Hepatic stellate cell (primary cell): ENCODE data around the gene PAQR5.
A peak's percentile ranks its signal among the peaks of the same experiment; 100 is the strongest.

ENCODE experiments used
- DNase-seq: peaks from one replicate; pipeline ENCODE4 v3.0.0; 2011; ENCODE audit warnings: low spot score

Gene PAQR5

DNA sequence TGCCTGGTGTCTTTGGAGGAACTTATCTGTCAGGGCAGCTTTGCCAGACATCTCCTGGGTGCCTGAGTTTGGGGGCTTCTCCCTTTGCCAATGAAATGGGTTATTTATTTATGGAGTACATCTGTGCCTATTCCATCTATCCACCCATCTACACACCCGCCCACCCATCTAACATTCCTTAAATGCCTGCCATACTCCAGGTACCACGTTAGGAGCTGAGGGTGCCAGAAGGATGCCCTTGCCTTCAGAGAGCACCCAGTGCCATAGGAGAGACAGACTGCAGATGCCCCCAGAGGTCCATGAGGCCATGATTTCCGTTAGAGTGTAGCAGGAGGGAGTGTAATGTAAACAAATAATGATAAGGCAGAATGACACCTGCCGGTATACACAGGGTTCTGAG is 93.6 kb downstream of the PAQR5 start:
- DNase-seq: no peak

GRCh38 chr15:69393831-69394491 is 95.2 kb downstream of the PAQR5 start:
- DNase-seq: peak; percentile 31

- DNase-seq: peak; percentile 82
Measured at GRCh38 chr15:69394556-69395282, 96.0 kb downstream of the PAQR5 start.

- DNase-seq: no peak
Measured at GRCh38 chr15:69395460-69395859, 96.7 kb downstream of the PAQR5 start.

- no peak for DNase-seq
Measured at GRCh38 chr15:69395991-69396390, 97.3 kb downstream of the PAQR5 start.

DNA sequence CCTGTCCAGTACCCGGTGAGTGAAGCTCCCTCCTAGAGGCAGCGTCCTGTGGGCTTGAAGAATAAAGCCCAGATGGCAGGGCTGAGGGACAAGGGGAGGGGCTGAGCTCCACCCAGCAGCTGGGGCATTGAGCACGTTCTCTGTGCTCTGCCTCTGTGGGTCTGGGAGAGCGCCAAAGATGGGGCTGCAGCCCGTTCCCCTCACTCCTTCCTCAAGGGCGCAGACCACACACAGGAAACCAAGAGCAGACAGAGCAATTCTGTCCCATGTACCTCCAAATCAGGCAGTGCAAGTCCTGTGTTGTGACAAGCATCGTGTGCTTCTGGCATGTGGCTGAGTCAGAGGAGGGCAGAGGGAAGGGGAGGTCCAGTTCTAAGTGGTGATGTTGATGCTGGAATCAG is 99.8 kb downstream of the PAQR5 start:
- DNase-seq: peak; percentile 77

DNA sequence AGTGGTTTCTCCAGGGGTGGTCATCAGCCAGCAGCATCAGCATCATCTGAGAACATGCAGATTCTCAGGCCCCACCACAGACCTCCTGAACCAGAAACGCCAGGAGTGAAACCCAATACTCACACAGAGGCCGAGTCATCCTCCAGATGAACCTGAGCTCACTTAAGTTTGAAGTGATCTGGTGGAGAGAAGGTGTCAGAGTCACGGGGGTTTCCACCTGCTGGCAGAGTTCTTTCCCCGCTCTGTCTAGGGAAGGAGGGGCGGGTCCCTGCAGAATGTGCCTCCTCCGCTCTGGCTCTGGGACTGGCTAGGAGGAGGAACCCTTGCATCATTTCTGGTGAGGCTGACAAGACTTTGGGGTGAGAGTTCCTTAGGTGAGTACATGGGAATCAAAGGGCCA is 102.1 kb downstream of the PAQR5 start:
- no peak for DNase-seq

DNA sequence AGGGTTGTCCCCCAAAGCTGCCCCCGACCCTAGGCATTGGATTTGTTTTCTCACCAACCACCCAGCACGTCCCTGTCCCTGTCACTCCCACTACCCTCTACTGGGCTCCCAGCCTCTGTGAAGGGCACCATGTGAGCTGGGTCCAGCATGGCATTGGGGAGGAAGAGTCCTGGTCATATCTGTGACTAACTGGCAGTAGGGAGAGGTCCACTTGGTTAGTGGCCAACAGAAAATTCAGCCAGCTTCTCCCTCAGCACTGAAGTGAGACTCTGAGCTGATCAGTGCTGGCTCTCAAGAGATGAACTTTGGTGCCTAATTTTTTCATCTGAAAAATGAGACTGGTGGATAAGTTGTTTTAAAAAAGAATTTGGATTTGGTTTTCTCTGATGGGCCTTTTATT is 104.1 kb downstream of the PAQR5 start:
- no peak for DNase-seq

DNA sequence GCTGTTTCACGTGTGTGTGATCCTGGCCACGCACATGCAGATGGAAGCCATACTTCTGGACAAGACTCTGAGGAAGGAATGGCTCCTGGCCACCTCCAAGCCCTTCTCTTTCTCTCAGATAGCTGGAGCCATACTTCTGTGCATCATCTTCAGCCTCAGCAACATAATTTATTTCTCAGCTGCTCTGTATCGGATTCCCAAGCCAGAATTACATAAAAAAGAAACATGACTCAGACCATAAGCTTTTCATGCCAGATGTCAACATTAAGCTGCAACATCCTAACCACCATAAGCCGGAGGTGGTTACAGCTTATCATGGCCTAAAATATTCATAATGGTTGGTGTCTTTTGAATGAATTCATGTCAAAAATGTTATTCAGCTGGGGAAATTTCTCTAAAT is 104.9 kb downstream of the PAQR5 start:
- DNase-seq: peak; percentile 75

DNA sequence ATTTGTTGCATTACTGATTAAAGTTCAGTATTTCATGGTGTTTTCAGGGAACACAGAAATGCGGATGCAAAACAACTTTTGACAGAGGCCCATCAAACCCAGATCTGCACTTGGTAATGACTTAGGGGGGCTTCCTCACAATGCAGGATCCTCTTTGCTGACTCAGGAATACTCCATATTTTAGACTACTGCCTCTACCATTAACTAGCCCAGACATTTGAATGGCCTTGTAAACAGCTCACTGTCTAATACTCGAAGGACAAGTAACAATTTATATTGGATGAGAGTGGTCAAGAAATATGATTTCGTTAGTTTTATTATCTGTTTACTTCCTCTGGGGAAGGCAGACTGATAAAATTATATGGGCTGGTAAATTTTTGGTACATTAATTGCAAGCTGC is 106.4 kb downstream of the PAQR5 start:
- no peak for DNase-seq

- DNase-seq: no peak
Measured at GRCh38 chr15:69407719-69408400, 109.1 kb downstream of the PAQR5 start.

DNA sequence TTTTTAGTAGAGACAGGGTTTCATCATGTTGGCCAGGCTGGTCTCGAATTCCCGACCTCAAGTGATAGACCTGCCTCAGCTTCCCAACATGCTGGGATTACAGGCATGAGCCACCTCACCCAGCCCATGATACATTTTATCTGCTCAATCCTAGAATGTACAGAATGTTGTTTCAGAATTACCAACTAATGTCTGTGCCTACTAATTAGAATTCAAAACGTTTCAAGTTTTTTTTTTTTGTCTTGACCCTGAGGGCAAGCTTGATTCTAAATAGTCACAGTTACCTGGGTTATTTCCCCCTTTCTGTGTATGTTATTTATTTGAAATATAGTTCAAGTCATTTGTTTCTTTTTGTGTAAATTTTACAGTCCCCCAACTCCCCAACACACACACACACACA is 110.1 kb downstream of the PAQR5 start:
- no peak for DNase-seq

GRCh38 chr15:69410248-69410874 is 111.6 kb downstream of the PAQR5 start:
- peak; percentile 28 for DNase-seq

- DNase-seq: no peak
Measured at GRCh38 chr15:69412274-69412673, 113.6 kb downstream of the PAQR5 start.

DNA sequence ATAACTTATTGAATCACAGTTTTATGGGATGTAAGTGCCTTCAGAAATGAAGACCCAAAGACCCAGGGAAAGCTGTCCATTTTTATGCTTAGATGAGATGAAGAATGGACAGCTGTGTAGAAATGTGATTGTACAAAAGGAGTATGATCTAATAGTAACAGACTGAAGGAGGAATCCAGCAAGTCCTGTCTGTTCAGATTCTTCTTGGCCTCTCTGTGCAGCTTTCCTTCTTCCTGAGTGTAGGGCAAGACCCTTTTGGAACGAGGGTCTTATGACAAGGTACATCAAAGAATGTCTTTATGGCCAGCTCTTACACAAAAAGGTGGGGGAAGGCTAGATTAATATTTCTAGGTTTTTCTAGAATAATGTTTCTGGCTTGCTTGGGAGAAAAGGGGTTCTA is 114.0 kb downstream of the PAQR5 start:
- no peak for DNase-seq

DNA sequence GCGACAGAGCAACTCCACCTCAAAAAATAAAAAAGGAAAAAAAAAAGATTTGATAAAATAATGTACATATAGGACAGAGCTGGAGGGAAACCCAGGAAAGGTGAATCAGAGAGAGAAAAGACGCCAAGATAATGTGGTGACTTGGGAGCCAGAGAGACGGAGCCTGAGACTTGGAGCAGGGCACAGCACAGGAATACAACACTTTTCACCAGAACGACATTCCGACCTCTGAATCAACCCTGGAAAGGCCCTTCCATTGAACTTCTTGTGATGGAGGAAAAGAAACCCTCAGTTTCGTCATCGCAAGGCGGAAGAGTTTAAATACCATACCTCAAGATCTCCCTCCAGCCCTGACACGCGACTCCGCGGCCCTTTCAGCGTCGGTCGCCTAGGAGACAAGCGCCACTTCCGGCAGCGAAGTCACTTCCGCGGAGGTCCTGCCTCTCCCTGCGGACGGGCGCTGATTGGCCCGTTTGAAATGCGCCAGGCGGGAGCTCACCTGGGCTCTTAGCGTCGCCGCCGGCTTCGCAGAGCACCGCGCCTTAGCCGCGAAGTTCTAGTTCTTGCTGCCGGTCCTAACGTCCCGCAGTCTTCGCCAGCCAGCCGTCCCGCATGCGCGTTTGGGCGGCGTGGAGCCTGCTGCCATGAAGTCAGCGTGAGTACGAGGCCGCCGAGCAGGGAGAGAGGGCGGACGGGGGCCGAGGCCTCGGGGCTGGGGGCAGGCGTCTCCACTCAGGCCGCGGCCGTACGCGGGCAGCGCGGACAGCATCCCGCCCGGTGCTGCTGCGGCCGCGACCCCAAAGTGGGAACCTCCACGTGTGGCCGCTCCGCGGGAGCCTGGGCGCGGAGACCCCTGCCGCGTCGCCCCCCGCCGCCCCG is 115.3 kb downstream of the PAQR5 start, which contains the start of gene KIF23:
KIF23 (plus strand) TSS at position 528 of the 879 bp plus-strand sequence; CDS start at position 645, 117 bp downstream.
- peak; percentile 95 for DNase-seq

DNA sequence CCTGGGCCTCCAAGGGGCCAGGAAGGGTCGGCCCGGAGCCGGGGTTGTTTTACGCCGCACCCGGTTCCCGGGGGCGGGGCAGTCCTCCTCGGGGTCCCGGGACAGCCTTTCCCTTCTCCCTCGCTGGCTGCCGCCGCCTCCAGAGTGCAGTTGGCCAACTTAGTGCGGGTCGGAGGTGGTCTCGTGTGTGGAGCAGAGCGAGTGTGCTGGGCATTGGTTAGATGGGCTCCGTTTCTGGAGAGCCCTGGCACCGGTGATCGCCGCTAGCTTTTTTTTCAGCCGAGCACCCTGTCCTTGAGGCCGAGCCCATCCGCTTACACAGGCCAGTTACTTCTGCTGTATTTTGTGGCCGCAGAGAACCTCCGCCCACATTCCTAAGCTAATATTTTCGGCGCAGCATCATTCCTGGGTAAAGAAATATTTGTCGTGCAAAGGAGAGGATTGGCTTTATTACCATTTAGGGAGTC is 116.0 kb downstream of the PAQR5 start:
- DNase-seq: peak; percentile 83

GRCh38 chr15:69415381-69415780 is 116.7 kb downstream of the PAQR5 start:
- DNase-seq: no peak

DNA sequence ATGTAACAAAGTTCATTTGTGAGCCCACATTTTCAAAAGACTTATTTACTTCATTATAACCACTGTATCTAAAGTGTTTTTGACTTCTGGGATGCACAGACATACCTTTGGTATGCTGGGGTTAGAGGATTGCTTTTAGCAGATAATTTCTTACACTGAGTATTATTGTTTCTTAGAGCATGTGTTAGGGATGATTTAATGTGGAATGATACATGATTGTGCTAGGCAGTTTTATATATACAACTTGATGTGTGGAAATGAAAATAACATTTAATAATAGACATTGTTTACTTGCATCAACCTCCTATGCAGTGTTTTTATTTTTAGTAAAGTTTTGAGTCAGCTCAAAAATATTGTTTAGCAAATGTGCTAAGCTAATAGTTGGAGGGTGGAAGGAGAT is 118.9 kb downstream of the PAQR5 start:
- no peak for DNase-seq

- no peak for DNase-seq
Measured at GRCh38 chr15:69421498-69421897, 122.8 kb downstream of the PAQR5 start.

- DNase-seq: no peak
Measured at GRCh38 chr15:69422336-69422895, 123.7 kb downstream of the PAQR5 start.
